Mesothelial cell of epicardium (in vitro differentiated cells): ENCODE measurements around the gene THBD. TPM values are rescaled to one million over a fixed set of nuclear protein-coding genes. Genes with fewer than 3 reads are reported as not detected.

Experiments used
- DNase-seq, 2 experiments: peaks; one replicate each; pipeline ENCODE4 v3.0.0; 2021; ENCODE audit warnings: low spot score in 2 of 2; ENCODE audit not compliant: unreplicated experiment in 2 of 2
- H3K27ac Mint-ChIP-seq: 2 replicates; pipeline ENCODE4 v1.8.0; 2021; ENCODE audit warnings: mixed read lengths
- H3K27me3 Mint-ChIP-seq: 2 replicates; pipeline ENCODE4 v1.8.0; 2021; ENCODE audit warnings: low read depth, mixed read lengths
- H3K36me3 Mint-ChIP-seq: 2 replicates; pipeline ENCODE4 v1.8.0; 2021; ENCODE audit warnings: mixed read lengths
- H3K4me1 Mint-ChIP-seq: 2 replicates; pipeline ENCODE4 v1.8.0; 2021; ENCODE audit warnings: mixed read lengths
- H3K4me3 Mint-ChIP-seq: 2 replicates; pipeline ENCODE4 v1.8.0; 2021; ENCODE audit warnings: mild to moderate bottlenecking, moderate library complexity, mixed read lengths
- H3K9me3 Mint-ChIP-seq: 2 replicates; pipeline ENCODE4 v1.8.0; 2021; ENCODE audit warnings: mixed read lengths
- CTCF ChIP-seq: fragments of 200-600 bp; sonication (generic); IDR thresholded peaks from one replicate; pipeline ENCODE4 v1.5.0; 2021; ENCODE audit warnings: antibody characterized with exemption; ENCODE audit not compliant: unreplicated experiment
- total RNA-seq: library from RNA; stranded (reverse); gene quantifications from 3 replicates; pipeline ENCODE4 v1.2.1, GENCODE V29; 2021

Gene THBD
- total RNA-seq, 1 donor from 2014 or later: 0.85 TPM

DNA sequence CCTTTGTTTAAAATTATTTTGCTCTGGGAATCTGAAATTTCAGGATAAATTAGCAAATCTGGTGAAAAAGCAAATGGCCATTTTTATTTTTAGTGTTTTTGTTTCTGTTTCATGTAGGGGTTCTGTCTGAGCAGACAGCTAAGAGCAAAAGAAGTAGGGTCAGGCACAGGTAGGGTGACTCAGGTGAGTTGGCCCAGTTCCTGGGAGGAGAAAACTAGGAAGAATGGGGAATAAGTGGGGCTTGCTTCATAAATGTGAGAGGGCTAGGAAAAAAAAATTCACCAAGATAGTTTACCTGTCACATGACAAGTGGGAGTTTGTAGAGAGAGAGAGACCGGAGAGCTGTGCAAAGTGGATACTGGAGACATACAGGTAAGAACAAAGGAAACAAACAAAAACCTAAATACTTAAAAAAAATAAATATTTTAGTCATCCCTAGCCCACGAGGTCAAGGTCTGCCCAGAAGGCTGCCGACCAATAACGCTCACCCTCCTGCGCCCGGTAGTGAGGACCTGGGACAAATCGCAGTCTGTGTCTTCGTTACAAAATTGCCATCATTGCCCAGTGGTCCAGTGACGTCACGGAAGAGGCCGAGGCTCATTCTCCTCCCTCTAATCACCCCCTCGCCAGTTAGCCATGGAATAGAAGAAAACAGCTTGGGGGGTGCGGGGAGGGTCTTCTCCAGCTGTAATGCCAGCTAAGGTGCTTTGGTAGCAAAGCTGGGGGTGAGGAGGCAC is 2.3 kb downstream of the THBD start:
- Mint-ChIP-seq H3K4me3 (no peak overlapping the region), H3K4me1 (peaks cover 18% of the 10 kb centered on the region), H3K27ac (no peak overlapping the region), H3K27me3 (peaks cover 91% of the 10 kb centered on the region), H3K36me3 (no peaks in the 10 kb centered on the region), H3K9me3 (no peaks in the 10 kb centered on the region)
- TF ChIP-seq CTCF: no peak
- no peak for DNase-seq

GRCh38 chr20:23046431-23046830 is 3.0 kb downstream of the THBD start:
- no peak overlapping the region for H3K4me3 Mint-ChIP-seq
- TF ChIP-seq CTCF: no peak
- H3K27me3 Mint-ChIP-seq: peaks cover 91% of the 10 kb centered on the region
- DNase-seq: no peak
- no peaks in the 10 kb centered on the region for H3K9me3 Mint-ChIP-seq
- no peaks in the 10 kb centered on the region for H3K36me3 Mint-ChIP-seq
- no peak overlapping the region for H3K27ac Mint-ChIP-seq
- H3K4me1 Mint-ChIP-seq: peaks cover 17% of the 10 kb centered on the region

- TF ChIP-seq CTCF: no peak
- peaks cover 93% of the 10 kb centered on the region for H3K27me3 Mint-ChIP-seq
Observed at GRCh38 chr20:23043376-23043775, 6.1 kb downstream of the THBD start.

GRCh38 chr20:23042270-23042669 is 7.2 kb downstream of the THBD start:
- peaks cover 5% of the 10 kb centered on the region for H3K4me1 Mint-ChIP-seq
- no peak for DNase-seq
- H3K27ac Mint-ChIP-seq: no peak overlapping the region
- no peak overlapping the region for H3K4me3 Mint-ChIP-seq
- H3K27me3 Mint-ChIP-seq: peaks cover 93% of the 10 kb centered on the region
- TF ChIP-seq CTCF: no peak
- no peaks in the 10 kb centered on the region for H3K36me3 Mint-ChIP-seq
- no peaks in the 10 kb centered on the region for H3K9me3 Mint-ChIP-seq

More at GRCh38 chr20:23043376-23043775, 6.1 kb downstream of the THBD start:
- H3K4me1 Mint-ChIP-seq: peaks cover 4% of the 10 kb centered on the region
- no peak overlapping the region for H3K4me3 Mint-ChIP-seq
- DNase-seq: no peak
- no peak overlapping the region for H3K27ac Mint-ChIP-seq
- no peaks in the 10 kb centered on the region for H3K9me3 Mint-ChIP-seq
- H3K36me3 Mint-ChIP-seq: no peaks in the 10 kb centered on the region

DNA sequence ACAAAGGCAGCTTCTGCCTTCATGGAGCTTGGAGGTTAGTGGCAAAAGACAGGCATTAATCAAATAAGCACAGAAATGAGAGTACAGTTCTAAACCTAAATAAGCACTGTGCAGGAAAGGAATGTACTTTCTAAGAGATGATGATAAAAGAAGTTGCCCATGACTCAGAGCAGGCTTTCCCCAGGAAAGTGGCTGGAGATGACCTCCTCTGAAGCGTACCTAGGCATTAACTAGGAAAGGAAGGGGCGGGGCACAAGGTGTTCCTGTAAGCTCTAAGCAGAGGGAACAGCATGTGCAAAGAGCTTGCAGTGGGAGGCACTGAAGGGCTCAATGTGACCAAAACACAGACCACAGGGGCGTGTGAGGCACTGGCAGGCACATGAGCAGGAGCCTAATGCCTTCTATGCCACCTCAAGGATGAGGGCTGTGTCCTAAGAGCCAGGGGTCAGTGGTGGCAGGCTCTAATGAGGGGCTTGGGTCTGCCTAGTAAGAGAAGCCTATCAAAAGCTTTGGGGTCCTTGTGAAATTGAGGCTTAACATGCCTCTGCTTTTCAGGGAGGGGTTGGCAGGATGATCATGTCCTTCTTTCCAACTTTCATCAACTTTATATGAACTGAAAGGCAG is 9.5 kb downstream of the THBD start:
- Mint-ChIP-seq H3K4me3 (no peak overlapping the region), H3K9me3 (no peaks in the 10 kb centered on the region), H3K4me1 (peaks cover 8% of the 10 kb centered on the region), H3K27me3 (peaks cover 95% of the 10 kb centered on the region), H3K36me3 (no peaks in the 10 kb centered on the region), H3K27ac (no peak overlapping the region)
- no peak for DNase-seq
- TF ChIP-seq CTCF: no peak
